Panc1 (cell line): ENCODE data around the gene PPM1M. TPM values are rescaled to one million over a fixed set of nuclear protein-coding genes. Genes with fewer than 3 reads are reported as not detected.

Source experiments
- ATAC-seq: fragments of 200-7000 bp; cut with Tn5 transposase; 2 replicates; pipeline ENCODE4 v1.9.1; 2020; ENCODE audit warnings: mild to moderate bottlenecking, moderate library complexity
- BruUV-seq: library from RNA; stranded (reverse); fragments of 400-500 nt; replicated peaks from 2 replicates; lab custom pipeline; 2021; lab: Mats Ljungman, UMichigan
- CTCF ChIA-PET: fragments of 300-600 bp; sonication (Branson Sonifier 250); formaldehyde crosslinking; loops from one replicate; lab custom pipeline; 2022; ENCODE audit warnings: antibody characterized with exemption; lab: Charles Lee
- POLR2A ChIA-PET: fragments of 300-600 bp; sonication (Branson Sonifier 250); formaldehyde crosslinking; loops from one replicate; lab custom pipeline; 2022; ENCODE audit warnings: antibody characterized with exemption; lab: Charles Lee
- DNase-seq: peaks from one replicate; pipeline ENCODE4 v3.0.0-alpha.2; 2010; ENCODE audit warnings: low read depth, low spot score
- H3K27ac ChIP-seq: 2 replicates; pipeline ENCODE4 v1.5.1; 2011; ENCODE audit warnings: mild to moderate bottlenecking, low read length, inconsistent platforms
- H3K27me3 ChIP-seq: fragments of 200-500 bp; sonication (Bioruptor generic); 2 replicates; pipeline ENCODE4 v1.6.0; 2014; ENCODE audit warnings: low read length, inconsistent platforms; ENCODE audit not compliant: control insufficient read depth, insufficient read depth
- H3K36me3 ChIP-seq: fragments of 200-500 bp; sonication (Bioruptor generic); 2 replicates; pipeline ENCODE4 v1.5.1; 2014; ENCODE audit warnings: inconsistent platforms, mild to moderate bottlenecking, low read length, moderate library complexity; ENCODE audit not compliant: control insufficient read depth, insufficient read depth
- H3K4me1 ChIP-seq: 2 replicates; pipeline ENCODE4 v1.5.1; 2011; ENCODE audit warnings: inconsistent platforms, mild to moderate bottlenecking, low read length, moderate library complexity; ENCODE audit not compliant: control insufficient read depth, insufficient read depth
- H3K4me3 ChIP-seq, 2 experiments: 2 replicates each; pipeline ENCODE4 v1.5.1; 2011 to 2012; ENCODE audit warnings: low read depth in 2 of 2, low read length in 2 of 2, mild to moderate bottlenecking in 2 of 2, inconsistent platforms in 1 of 2, moderate library complexity in 1 of 2
- H3K9me3 ChIP-seq: fragments of 200-500 bp; sonication (Bioruptor generic); 2 replicates; pipeline ENCODE4 v1.5.1; 2014; ENCODE audit warnings: low read depth, mild to moderate bottlenecking, inconsistent platforms, low read length, moderate library complexity; ENCODE audit not compliant: control insufficient read depth, insufficient read depth
- CTCF ChIP-seq: fragments of 450-650 bp; IDR thresholded peaks from 2 replicates; pipeline ENCODE4 v1.5.1; 2017; ENCODE audit warnings: mild to moderate bottlenecking
- POLR2AphosphoS5 ChIP-seq: IDR thresholded peaks from 2 replicates; pipeline ENCODE4 v1.6.1; 2012; ENCODE audit warnings: mild to moderate bottlenecking, low read depth, low read length, moderate library complexity
- REST ChIP-seq, 2 experiments: IDR thresholded peaks; 2 replicates each; pipeline ENCODE4 v1.6.1; 2011 to 2012; ENCODE audit warnings: low read depth in 2 of 2, control low read depth in 1 of 2, low read length in 1 of 2, mild to moderate bottlenecking in 1 of 2, moderate library complexity in 1 of 2; ENCODE audit not compliant: insufficient read depth in 1 of 2
- SIN3A ChIP-seq: IDR thresholded peaks from 2 replicates; pipeline ENCODE4 v1.6.1; 2012; ENCODE audit warnings: low read depth, mild to moderate bottlenecking, low read length, moderate library complexity, borderline replicate concordance; ENCODE audit not compliant: insufficient read depth
- TCF7L2 ChIP-seq: IDR thresholded peaks from 2 replicates; pipeline ENCODE4 v1.6.1; 2011; ENCODE audit warnings: mild to moderate bottlenecking, low read depth, low read length, inconsistent platforms
- in situ Hi-C: cut with HindIII; loops from 2 replicates; pipeline ENCODE4 v1.10.0; 2016; ENCODE audit warnings: low sequenced_read_pairs, low pct_unique_long_range_greater_than_20kb
- intact Hi-C: fragments of 100-400 bp; cut with micrococcal nuclease; formaldehyde crosslinking; loops from one replicate; pipeline ENCODE4 v1.10.0; 2022; ENCODE audit not compliant: unreplicated experiment
- total RNA-seq: library from RNA; stranded (reverse); gene quantifications from one replicate; pipeline ENCODE4 v1.2.1, GENCODE V29; 2021; ENCODE audit not compliant: unreplicated experiment

PPM1M gene
- total RNA-seq, 1 experiment from 2014 or later = 9.7 TPM

- no peaks in the 10 kb centered on the region for H3K36me3 ChIP-seq
- H3K4me1 ChIP-seq = no peaks in the 10 kb centered on the region
- no TSS peak for BruUV-seq
- in situ Hi-C loops = no loop called here
- CTCF ChIA-PET = no interaction called here
- DNase-seq (no peak), ATAC-seq (no peak)
- no peaks in the 10 kb centered on the region for H3K9me3 ChIP-seq
- intact Hi-C loops = loop anchor here (5.0 kb wide), 1 partner anchor 154 kb away; the partner anchor contains the start of gene SEMA3G
- no peak overlapping the region for H3K4me3 ChIP-seq
- H3K27me3 ChIP-seq = no peaks in the 10 kb centered on the region
- no peak overlapping the region for H3K27ac ChIP-seq
- no peak for TF ChIP-seq CTCF
- TF ChIP-seq SIN3A = no peak
- no peak for TF ChIP-seq REST (IDR thresholded peaks at IDR 0.05; ENCODE audit: insufficient read depth in 1 of 2, low read depth in 2 of 2, low read length in 1 of 2)
- no peak for TF ChIP-seq POLR2AphosphoS5
- TF ChIP-seq TCF7L2 = no peak
- POLR2A ChIA-PET = no interaction called here
Measured at GRCh38 chr3:52293491-52294319, 48.1 kb downstream of the PPM1M start.

- Histone ChIP-seq H3K4me3 (no peak overlapping the region), H3K36me3 (no peaks in the 10 kb centered on the region), H3K4me1 (peaks cover 4% of the 10 kb centered on the region), H3K27me3 (no peaks in the 10 kb centered on the region), H3K9me3 (no peaks in the 10 kb centered on the region), H3K27ac (no peak overlapping the region)
- ATAC-seq (no peak), DNase-seq (no peak)
- in situ Hi-C loops = no loop called here
- no TSS peak for BruUV-seq
- intact Hi-C loops = loop anchor here (5.0 kb wide), 1 partner anchor 153 kb away; the partner anchor contains the start of gene SEMA3G
- TF ChIP-seq CTCF (no peak), REST (IDR thresholded peaks at IDR 0.05; ENCODE audit: insufficient read depth in 1 of 2, low read depth in 2 of 2, low read length in 1 of 2) (no peak), TCF7L2 (no peak), SIN3A (no peak), POLR2AphosphoS5 (no peak)
- CTCF ChIA-PET = interaction anchor here (1.1 kb wide), 1 partner anchor 44 kb away, joined by 3 read pairs; no protein-coding TSS in a partner anchor
- POLR2A ChIA-PET = no interaction called here
Measured at GRCh38 chr3:52294320-52295150, 49.0 kb downstream of the PPM1M start.
